WTC11 (cell line): ENCODE results near the gene LOX. TPM values are rescaled to one million over a fixed set of nuclear protein-coding genes. Genes with fewer than 3 reads are reported as not detected.

ENCODE experiments used
- ATAC-seq: fragments of 200-7000 bp; cut with Tn5 transposase; 2 replicates; pipeline ENCODE4 v1.10.0; 2021; ENCODE audit warnings: mild to moderate bottlenecking, moderate library complexity
- CTCF ChIA-PET: fragments of 300-600 bp; sonication (Branson Sonifier 250); formaldehyde crosslinking; loops from one replicate; lab custom pipeline; 2021; ENCODE audit warnings: antibody characterized with exemption; lab: Charles Lee
- POLR2A ChIA-PET: fragments of 350-600 bp; sonication (Branson Sonifier 250); formaldehyde crosslinking; loops from one replicate; lab custom pipeline; 2021; ENCODE audit warnings: antibody characterized with exemption; lab: Charles Lee
- DNase-seq: peaks from one replicate; pipeline ENCODE4 v3.0.0; 2021; ENCODE audit warnings: low spot score
- H3K27ac Mint-ChIP-seq: 2 replicates; pipeline ENCODE4 v1.8.0; 2021; ENCODE audit warnings: mixed read lengths
- H3K27me3 Mint-ChIP-seq: 2 replicates; pipeline ENCODE4 v1.8.0; 2021; ENCODE audit warnings: low read depth, mild to moderate bottlenecking, moderate library complexity, mixed read lengths
- H3K36me3 Mint-ChIP-seq: 2 replicates; pipeline ENCODE4 v1.8.0; 2021; ENCODE audit warnings: mixed read lengths
- H3K4me1 Mint-ChIP-seq: 2 replicates; pipeline ENCODE4 v1.8.0; 2022; ENCODE audit warnings: mixed read lengths
- H3K4me3 Mint-ChIP-seq: 2 replicates; pipeline ENCODE4 v1.8.0; 2021; ENCODE audit warnings: mild to moderate bottlenecking, moderate library complexity, mixed read lengths
- H3K9me3 Mint-ChIP-seq: 2 replicates; pipeline ENCODE4 v1.8.0; 2021; ENCODE audit warnings: mixed read lengths
- ATF1 ChIP-seq: sonication (generic); formaldehyde crosslinking; IDR thresholded peaks from 2 replicates; pipeline ENCODE4 v1.8.1; 2023; ENCODE audit warnings: mild to moderate bottlenecking, moderate library complexity, missing genetic modification reagents
- ESRRA ChIP-seq: sonication (generic); formaldehyde crosslinking; IDR thresholded peaks from 2 replicates; pipeline ENCODE4 v1.8.1; 2022; ENCODE audit warnings: mild to moderate bottlenecking, missing genetic modification reagents, borderline replicate concordance
- FOXK1 ChIP-seq: sonication (generic); formaldehyde crosslinking; IDR thresholded peaks from 2 replicates; pipeline ENCODE4 v1.8.0; 2022; ENCODE audit warnings: mild to moderate bottlenecking, moderate library complexity, missing genetic modification reagents
- FOXP1 ChIP-seq: sonication (generic); formaldehyde crosslinking; IDR thresholded peaks from 2 replicates; pipeline ENCODE4 v1.8.0; 2022; ENCODE audit warnings: missing genetic modification reagents, mild to moderate bottlenecking, moderate library complexity, borderline replicate concordance
- JUN ChIP-seq: sonication (generic); formaldehyde crosslinking; IDR thresholded peaks from 2 replicates; pipeline ENCODE4 v1.8.0; 2023; ENCODE audit warnings: mild to moderate bottlenecking, missing genetic modification reagents
- NFE2L1 ChIP-seq: sonication (generic); formaldehyde crosslinking; IDR thresholded peaks from 2 replicates; pipeline ENCODE4 v1.8.1; 2023; ENCODE audit warnings: missing genetic modification reagents
- SP1 ChIP-seq: sonication (generic); formaldehyde crosslinking; conservative IDR thresholded peaks from 2 replicates; pipeline ENCODE4 v1.8.1; 2022; ENCODE audit warnings: missing genetic modification reagents
- ZBTB21 ChIP-seq: sonication (generic); formaldehyde crosslinking; IDR thresholded peaks from 2 replicates; pipeline ENCODE4 v1.8.1; 2023; ENCODE audit warnings: mild to moderate bottlenecking, missing genetic modification reagents, borderline replicate concordance
- ZNF281 ChIP-seq: sonication (generic); formaldehyde crosslinking; IDR thresholded peaks from 2 replicates; pipeline ENCODE4 v1.8.0; 2023; ENCODE audit warnings: mild to moderate bottlenecking, missing genetic modification reagents
- ZNF396 ChIP-seq: fragments of 250-450 bp; sonication (Bioruptor Pico); IDR thresholded peaks from 2 replicates; pipeline ENCODE4 v1.8.0; 2021; ENCODE audit warnings: mild to moderate bottlenecking, moderate library complexity, borderline replicate concordance
- ZNF671 ChIP-seq: fragments of 250-450 bp; sonication (Bioruptor Pico); IDR thresholded peaks from 2 replicates; pipeline ENCODE4 v1.8.0; 2021; ENCODE audit warnings: mild to moderate bottlenecking
- total RNA-seq: library from RNA; stranded (reverse); gene quantifications from 3 replicates; pipeline ENCODE4 v1.2.3, GENCODE V29; 2021
- TF ChIP-seq, protein P1 (sequence below): fragments of 200-600 bp; IDR thresholded peaks from 2 replicates; pipeline ENCODE4 v1.8.0; 2022; ENCODE audit warnings: antibody characterized with exemption
- TF ChIP-seq, protein P2 (sequence below): sonication (generic); formaldehyde crosslinking; conservative IDR thresholded peaks from 2 replicates; pipeline ENCODE4 v1.8.1; 2023; ENCODE audit warnings: mild to moderate bottlenecking, low read depth, missing genetic modification reagents, moderate library complexity
- TF ChIP-seq, protein P3 (sequence below): sonication (generic); formaldehyde crosslinking; IDR thresholded peaks from 2 replicates; pipeline ENCODE4 v1.8.0; 2022; ENCODE audit warnings: mild to moderate bottlenecking, missing genetic modification reagents
- TF ChIP-seq, protein P4 (sequence below): sonication (generic); formaldehyde crosslinking; IDR thresholded peaks from 2 replicates; pipeline ENCODE4 v1.8.1; 2023; ENCODE audit warnings: mild to moderate bottlenecking, missing genetic modification reagents

LOX gene
- total RNA-seq, 1 experiment from 2014 or later = 1.3 TPM

DNA sequence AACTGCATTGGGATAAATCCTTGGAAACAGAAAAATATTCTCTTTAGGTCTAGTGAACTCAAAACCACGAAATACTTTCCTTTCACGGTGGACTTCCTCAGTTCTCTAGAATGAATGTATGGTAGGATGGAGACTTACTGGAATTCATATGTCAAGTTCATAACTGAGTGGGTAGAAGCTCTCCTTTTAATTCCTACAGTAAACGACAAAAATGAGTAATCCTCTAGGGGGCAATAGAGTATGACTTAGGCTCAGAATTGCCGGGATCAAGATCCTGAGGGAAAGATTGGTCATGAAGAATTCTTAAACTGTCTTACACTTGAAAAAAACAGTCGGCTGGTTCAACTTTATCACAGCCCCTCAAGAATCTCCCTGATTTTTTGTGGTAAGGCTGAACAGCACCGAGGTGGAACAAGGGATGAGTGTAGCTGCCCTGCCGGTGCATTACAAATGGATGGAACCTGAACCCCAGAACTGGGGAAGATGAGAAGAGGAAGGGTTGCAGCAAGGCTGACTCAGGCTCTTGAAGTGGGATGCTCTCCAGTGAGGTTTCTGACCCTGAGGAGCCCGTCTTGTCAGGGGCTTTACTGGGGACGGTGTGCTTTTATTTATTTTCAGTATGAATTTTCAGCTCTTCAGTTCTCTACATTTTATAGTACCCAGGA is 14.0 kb upstream of the LOX start:
- no peak overlapping the region for H3K27ac Mint-ChIP-seq
- ATAC-seq (peak; percentile 76), DNase-seq (no peak)
- H3K4me3 Mint-ChIP-seq = no peak overlapping the region
- peaks cover 12% of the 10 kb centered on the region for H3K4me1 Mint-ChIP-seq
- ChIA-PET CTCF (interaction anchor here (0.6 to 4.4 kb wide), 20 partner anchors 10 to 379 kb away, joined by 3 to 36 read pairs (median 4); partner anchors contain the start of gene LOX), POLR2A (no interaction called here)
- TF ChIP-seq, protein P1, sequence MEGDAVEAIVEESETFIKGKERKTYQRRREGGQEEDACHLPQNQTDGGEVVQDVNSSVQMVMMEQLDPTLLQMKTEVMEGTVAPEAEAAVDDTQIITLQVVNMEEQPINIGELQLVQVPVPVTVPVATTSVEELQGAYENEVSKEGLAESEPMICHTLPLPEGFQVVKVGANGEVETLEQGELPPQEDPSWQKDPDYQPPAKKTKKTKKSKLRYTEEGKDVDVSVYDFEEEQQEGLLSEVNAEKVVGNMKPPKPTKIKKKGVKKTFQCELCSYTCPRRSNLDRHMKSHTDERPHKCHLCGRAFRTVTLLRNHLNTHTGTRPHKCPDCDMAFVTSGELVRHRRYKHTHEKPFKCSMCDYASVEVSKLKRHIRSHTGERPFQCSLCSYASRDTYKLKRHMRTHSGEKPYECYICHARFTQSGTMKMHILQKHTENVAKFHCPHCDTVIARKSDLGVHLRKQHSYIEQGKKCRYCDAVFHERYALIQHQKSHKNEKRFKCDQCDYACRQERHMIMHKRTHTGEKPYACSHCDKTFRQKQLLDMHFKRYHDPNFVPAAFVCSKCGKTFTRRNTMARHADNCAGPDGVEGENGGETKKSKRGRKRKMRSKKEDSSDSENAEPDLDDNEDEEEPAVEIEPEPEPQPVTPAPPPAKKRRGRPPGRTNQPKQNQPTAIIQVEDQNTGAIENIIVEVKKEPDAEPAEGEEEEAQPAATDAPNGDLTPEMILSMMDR = peak; percentile 30; the same call in 1 of the 2 replicates
- TF ChIP-seq FOXP1 (CRISPR knock-in tag) = no peak
- TF ChIP-seq, all 79 proteins: peak for 1
- Mint-ChIP-seq H3K27me3 (no peaks in the 10 kb centered on the region), H3K9me3 (no peaks in the 10 kb centered on the region), H3K36me3 (no peaks in the 10 kb centered on the region)

DNA sequence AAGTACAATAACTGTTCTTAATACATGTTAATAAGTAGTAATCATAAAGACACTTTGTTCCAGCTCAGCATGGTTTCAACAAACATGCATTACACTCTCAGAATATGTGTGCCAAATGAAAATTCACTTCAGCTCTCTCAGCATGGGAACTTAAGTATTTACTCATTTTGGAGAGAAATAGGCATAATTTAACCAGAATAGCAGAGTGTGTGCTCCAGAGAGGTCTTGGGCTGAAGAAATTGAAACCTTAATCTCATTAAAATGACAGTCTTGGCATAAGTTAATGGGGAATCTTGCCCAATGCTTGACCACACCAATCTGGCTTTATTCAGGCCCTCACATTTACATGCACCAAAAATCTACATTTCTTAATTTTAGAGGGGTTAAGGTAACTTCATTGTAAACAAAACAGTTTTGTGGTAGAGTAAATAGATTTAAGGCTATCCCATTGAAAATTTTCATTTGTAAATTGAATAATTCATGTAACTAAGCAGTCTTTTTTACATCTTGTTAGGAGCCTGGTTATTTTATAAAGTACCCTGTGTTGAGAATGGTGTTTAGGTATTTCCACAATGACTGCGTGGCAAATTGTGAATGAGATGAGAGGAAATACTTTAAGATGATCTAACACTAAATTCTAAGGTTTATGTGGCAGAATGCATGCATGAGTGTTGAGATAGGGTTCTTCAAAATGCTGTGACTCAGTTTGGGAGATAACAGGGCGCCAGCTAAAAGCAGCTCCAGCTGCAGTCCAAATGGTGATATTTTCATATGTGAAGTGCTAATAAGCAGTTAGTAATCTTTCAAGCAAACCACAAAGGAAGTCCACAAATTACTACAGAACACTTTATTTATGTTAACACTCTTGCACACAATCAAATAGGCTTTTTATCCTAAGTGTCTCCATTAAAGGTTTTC is 11.3 kb upstream of the LOX start:
- Mint-ChIP-seq H3K9me3 (no peaks in the 10 kb centered on the region), H3K27me3 (no peaks in the 10 kb centered on the region; the same call in 1 of the 2 replicates), H3K4me1 (peaks cover 12% of the 10 kb centered on the region), H3K36me3 (no peaks in the 10 kb centered on the region), H3K4me3 (no peak overlapping the region), H3K27ac (no peak overlapping the region)
- CTCF ChIA-PET = interaction anchor here (1.9 kb wide), 1 partner anchor 13 kb away, joined by 11 read pairs; no protein-coding TSS in a partner anchor
- TF ChIP-seq FOXK1 (CRISPR knock-in tag) = no peak
- TF ChIP-seq, protein P2, sequence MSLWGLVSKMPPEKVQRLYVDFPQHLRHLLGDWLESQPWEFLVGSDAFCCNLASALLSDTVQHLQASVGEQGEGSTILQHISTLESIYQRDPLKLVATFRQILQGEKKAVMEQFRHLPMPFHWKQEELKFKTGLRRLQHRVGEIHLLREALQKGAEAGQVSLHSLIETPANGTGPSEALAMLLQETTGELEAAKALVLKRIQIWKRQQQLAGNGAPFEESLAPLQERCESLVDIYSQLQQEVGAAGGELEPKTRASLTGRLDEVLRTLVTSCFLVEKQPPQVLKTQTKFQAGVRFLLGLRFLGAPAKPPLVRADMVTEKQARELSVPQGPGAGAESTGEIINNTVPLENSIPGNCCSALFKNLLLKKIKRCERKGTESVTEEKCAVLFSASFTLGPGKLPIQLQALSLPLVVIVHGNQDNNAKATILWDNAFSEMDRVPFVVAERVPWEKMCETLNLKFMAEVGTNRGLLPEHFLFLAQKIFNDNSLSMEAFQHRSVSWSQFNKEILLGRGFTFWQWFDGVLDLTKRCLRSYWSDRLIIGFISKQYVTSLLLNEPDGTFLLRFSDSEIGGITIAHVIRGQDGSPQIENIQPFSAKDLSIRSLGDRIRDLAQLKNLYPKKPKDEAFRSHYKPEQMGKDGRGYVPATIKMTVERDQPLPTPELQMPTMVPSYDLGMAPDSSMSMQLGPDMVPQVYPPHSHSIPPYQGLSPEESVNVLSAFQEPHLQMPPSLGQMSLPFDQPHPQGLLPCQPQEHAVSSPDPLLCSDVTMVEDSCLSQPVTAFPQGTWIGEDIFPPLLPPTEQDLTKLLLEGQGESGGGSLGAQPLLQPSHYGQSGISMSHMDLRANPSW (CRISPR knock-in tag) = no peak
- TF ChIP-seq, protein P3, sequence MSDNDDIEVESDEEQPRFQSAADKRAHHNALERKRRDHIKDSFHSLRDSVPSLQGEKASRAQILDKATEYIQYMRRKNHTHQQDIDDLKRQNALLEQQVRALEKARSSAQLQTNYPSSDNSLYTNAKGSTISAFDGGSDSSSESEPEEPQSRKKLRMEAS (CRISPR knock-in tag) = no peak
- TF ChIP-seq, all 79 proteins: peak for 0
- ATAC-seq (no peak), DNase-seq (no peak)
- POLR2A ChIA-PET = no interaction called here

DNA sequence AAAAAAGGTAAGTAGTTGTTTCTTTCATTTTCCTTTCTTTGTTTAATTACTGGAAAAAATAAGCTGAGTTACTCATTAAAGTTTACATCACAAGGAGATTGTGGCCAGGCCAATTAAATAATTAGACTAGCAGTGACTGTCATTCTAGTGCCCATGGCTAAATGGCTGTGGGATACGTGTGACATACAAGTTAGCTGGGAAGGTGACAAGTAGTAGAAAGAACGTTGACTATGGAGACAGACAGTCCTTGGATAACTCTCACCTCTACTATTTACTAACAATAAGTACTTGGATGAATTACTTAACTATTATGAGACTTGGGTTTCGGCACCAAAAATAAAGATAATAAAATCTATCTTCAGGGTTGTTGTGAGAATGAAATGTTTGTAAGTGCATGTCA is 7.0 kb upstream of the LOX start:
- no peak for ATAC-seq
- Mint-ChIP-seq H3K4me1 (peaks cover 19% of the 10 kb centered on the region), H3K4me3 (no peak overlapping the region), H3K27ac (no peak overlapping the region), H3K36me3 (no peaks in the 10 kb centered on the region), H3K9me3 (no peaks in the 10 kb centered on the region), H3K27me3 (peaks cover 3% of the 10 kb centered on the region; the same call in 1 of the 2 replicates)
- TF ChIP-seq ESRRA (CRISPR knock-in tag) = no peak
- TF ChIP-seq ATF1 (CRISPR knock-in tag) = no peak
- TF ChIP-seq JUN (CRISPR knock-in tag) = no peak
- TF ChIP-seq ZNF281 (CRISPR knock-in tag) = no peak
- TF ChIP-seq SP1 (CRISPR knock-in tag) = no peak
- TF ChIP-seq ZBTB21 (CRISPR knock-in tag) = no peak
- no peak for TF ChIP-seq ZNF671 (CRISPR knock-in tag)
- TF ChIP-seq ZNF396 = no peak
- TF ChIP-seq, protein P4, sequence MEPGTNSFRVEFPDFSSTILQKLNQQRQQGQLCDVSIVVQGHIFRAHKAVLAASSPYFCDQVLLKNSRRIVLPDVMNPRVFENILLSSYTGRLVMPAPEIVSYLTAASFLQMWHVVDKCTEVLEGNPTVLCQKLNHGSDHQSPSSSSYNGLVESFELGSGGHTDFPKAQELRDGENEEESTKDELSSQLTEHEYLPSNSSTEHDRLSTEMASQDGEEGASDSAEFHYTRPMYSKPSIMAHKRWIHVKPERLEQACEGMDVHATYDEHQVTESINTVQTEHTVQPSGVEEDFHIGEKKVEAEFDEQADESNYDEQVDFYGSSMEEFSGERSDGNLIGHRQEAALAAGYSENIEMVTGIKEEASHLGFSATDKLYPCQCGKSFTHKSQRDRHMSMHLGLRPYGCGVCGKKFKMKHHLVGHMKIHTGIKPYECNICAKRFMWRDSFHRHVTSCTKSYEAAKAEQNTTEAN = no peak
- TF ChIP-seq, protein P1 = no peak
- no peak for TF ChIP-seq NFE2L1 (CRISPR knock-in tag)
- CTCF ChIA-PET = interaction anchor here (1.2 kb wide), 1 partner anchor 9 kb away, joined by 6 read pairs; no protein-coding TSS in a partner anchor
- no peak for DNase-seq
- POLR2A ChIA-PET = no interaction called here
